AG09319 (cell line): ENCODE results near the gene UQCRQ.

Source experiments
- DNase-seq: peaks from one replicate; pipeline ENCODE4 v3.0.0-alpha.2; 2010; ENCODE audit warnings: low read depth; ENCODE audit errors: extremely low read depth
- TF ChIP-seq, protein P1 (sequence below): IDR thresholded peaks from 2 replicates; pipeline ENCODE4 v1.5.1; 2011; ENCODE audit warnings: low read depth, mild to moderate bottlenecking, inconsistent platforms, low read length, moderate library complexity

UQCRQ gene

GRCh38 chr5:132828846-132829494 lies 37.5 kb upstream of the UQCRQ start:
- no peak for DNase-seq
- TF ChIP-seq, protein P1, sequence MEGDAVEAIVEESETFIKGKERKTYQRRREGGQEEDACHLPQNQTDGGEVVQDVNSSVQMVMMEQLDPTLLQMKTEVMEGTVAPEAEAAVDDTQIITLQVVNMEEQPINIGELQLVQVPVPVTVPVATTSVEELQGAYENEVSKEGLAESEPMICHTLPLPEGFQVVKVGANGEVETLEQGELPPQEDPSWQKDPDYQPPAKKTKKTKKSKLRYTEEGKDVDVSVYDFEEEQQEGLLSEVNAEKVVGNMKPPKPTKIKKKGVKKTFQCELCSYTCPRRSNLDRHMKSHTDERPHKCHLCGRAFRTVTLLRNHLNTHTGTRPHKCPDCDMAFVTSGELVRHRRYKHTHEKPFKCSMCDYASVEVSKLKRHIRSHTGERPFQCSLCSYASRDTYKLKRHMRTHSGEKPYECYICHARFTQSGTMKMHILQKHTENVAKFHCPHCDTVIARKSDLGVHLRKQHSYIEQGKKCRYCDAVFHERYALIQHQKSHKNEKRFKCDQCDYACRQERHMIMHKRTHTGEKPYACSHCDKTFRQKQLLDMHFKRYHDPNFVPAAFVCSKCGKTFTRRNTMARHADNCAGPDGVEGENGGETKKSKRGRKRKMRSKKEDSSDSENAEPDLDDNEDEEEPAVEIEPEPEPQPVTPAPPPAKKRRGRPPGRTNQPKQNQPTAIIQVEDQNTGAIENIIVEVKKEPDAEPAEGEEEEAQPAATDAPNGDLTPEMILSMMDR: no peak

- TF ChIP-seq, protein P1: peak; percentile 91
- no peak for DNase-seq
These were observed 36.6 kb upstream of the UQCRQ start for GRCh38 chr5:132829742-132830435.

- no peak for DNase-seq
- TF ChIP-seq, protein P1: no peak
These were observed 35.9 kb upstream of the UQCRQ start, which contains the start of gene SHROOM1 for GRCh38 chr5:132830436-132831094. SHROOM1 (minus strand) TSS chr5:132830647; CDS start chr5:132826140, 4,507 bp downstream.

DNA sequence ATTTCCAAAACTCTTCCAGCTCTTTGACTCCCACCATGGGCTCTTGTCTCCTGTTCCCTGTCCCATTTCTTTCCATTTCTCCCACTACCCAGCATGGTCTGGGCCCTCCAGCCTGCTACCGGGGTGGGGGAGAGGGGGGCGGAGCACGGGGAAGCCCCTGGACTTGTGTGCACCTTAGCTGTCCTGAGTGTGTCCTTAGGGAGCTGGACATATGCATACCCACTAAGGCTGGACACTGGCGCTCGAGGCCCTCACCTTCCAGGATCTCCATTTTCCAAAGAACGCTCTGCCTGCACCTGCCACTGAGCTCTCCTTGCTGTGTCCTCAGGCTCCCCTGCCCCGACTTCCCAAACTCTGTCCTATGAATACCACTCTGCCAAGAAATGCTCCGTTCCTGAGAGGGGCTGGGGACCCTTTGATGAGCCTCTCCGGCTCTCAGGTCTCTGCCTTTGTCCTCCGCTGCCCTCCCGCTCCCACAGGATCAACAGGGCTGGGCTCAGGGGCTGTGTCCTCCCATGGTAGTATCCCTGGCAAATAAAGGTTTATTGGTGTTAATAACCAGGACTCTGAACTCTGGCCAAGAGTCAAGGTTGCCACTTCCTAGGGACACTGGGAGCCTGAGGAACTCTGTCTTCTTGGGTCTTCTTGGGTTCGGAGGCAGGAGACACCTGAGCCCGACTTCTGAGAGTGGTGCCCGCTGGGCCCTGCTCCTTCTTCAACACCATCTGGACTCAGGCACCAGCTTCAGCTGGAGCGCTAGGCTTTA lies 35.2 kb upstream of the UQCRQ start:
- DNase-seq: no peak
- TF ChIP-seq, protein P1: no peak

DNA sequence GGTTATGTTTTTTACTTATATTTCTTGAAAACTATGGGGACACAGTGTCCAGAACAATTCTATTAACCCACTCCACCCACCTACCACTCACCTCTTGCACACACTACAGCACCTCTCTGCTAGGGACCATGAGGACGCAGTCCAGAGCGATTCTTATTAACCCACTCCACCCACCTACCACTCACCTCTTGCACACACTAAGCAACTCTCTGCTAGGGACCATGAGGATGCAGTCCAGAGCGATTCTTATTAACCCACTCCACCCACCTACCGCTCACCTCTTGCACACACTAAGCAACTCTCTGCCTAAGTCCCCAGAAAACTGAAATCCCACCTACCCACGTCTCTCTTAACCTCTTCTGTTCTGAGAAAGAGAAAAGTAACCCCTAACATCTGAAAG lies 33.8 kb upstream of the UQCRQ start:
- TF ChIP-seq, protein P1: no peak

DNA sequence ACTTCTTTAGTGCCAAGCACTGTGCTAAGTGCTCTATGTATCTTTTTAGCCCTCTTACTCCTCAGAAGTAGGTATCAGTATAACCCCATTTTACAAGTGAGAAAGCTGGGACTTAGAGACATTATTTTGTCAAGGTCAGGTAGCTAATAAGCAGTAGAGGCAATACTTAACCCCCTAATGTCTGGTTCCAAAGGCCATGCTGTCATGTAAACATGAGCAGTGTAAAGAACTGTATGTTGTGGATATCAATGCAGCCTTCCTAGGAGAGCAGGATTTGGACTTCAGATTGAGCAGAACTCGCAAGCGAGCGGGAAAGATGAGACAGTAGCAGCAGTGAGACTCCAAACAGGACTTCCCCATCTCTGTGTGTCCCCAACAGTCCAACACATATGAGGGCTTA lies 32.4 kb upstream of the UQCRQ start:
- TF ChIP-seq, protein P1: no peak
- DNase-seq: no peak

More for the DNA sequence above, 33.8 kb upstream of the UQCRQ start:
- no peak for DNase-seq
